Hematopoietic multipotent progenitor cell (in vitro differentiated cells): ENCODE results near the gene KRT20. TPM values are rescaled to one million over a fixed set of nuclear protein-coding genes. Genes with fewer than 3 reads are reported as not detected.
A peak's percentile ranks its signal among the peaks of the same experiment; 100 is the strongest.

Experiments used
- DNase-seq, 3 donors: peaks; one replicate each; pipeline ENCODE4 v3.0.0-alpha.2; 2011 to 2015; ENCODE audit warnings: low read depth in 2 of 3, low spot score in 2 of 3
- total RNA-seq: library from RNA; depleted of rRNA; stranded (reverse); fragments of >200 nt; gene quantifications from one replicate; pipeline ENCODE4 v1.2.3, GENCODE V29; 2012

KRT20 gene
- total RNA-seq, 1 donor, result not detected

DNA sequence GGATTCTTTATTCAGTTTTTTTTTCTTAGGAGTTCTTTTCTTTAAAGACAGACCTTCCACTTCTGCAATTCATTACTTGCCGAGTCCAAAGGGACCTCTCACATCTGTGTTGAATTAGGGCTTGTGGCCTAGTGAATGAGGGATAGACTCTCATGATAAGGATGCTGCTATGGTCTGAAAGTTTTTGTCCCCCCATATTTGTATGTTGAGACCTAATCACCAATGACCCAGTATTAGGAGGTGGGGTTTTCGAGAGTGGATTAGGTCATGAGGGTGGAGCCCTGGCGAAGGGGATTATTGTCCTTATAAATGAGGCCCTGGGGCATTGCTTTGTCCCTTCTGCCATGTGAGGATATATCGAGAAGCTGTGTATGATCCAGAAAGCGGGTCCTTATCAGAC is 27.5 kb downstream of the KRT20 start:
- no peak for DNase-seq

DNA sequence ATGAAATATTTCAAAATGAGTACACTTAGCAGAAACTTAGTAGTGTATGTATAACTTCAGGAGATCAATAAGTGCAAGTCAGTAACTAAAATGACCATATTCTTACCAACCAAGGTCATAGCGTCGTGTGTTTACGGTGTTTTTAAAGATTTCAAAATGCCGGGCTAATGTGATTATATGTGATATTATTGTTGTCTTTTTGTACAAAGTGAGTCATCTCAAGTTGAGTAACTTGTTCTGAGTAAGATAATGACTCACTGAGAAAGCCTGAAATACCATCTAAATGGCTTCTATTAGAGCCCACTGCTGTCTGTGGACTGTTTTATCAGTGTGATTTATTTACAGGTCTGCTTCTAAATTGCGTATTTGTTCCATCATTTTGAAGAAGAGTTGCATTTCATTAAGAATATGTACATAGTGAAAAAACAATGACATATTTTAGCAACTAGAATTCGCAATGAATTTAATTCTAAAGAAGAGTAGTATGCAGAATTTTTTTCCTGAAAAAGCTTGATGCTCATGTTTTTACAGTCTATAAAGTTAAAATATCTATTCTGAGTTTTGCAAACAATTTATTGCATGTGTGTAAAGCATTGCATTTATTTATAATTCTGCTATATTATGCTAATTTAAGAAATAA is 30.7 kb downstream of the KRT20 start:
- DNase-seq, result no peak

- DNase-seq, result no peak
Measured at GRCh38 chr17:40852364-40852763, 32.7 kb downstream of the KRT20 start.

GRCh38 chr17:40850293-40850972 is 34.6 kb downstream of the KRT20 start:
- DNase-seq, result no peak

GRCh38 chr17:40849723-40850122 is 35.3 kb downstream of the KRT20 start:
- DNase-seq, result no peak

GRCh38 chr17:40848583-40849235 is 36.3 kb downstream of the KRT20 start:
- DNase-seq, result no peak

DNA sequence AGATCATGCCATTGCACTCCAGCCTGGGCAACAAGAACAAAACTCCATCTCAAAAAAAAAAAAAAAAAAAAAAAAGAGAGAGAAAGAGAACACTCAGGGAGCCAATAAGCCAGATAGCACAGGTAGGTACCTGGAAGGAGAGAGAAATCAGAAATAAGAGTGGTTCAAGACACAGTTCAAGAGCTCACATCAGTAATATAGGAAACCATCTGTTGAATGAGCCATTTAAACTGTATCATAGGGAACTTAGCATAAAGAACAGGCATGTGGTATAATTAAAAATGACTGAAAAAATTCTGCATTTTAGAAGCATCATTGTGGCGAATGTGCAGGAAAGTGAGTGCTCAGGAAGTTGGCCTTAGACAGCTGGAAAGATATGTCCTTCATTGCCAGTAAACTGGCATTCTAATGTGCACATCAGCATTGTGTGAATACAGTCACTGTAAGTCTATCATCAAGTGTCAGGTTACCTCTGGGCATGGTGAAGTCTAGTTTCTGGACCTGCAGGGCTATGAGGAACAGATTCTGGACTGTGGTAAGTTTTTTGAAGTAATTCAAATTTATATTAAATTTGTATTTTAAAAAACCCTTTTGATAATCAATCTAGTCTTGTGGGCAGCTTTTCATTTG is 38.4 kb downstream of the KRT20 start:
- no peak for DNase-seq

GRCh38 chr17:40844671-40845107 is 40.4 kb downstream of the KRT20 start:
- no peak for DNase-seq

DNA sequence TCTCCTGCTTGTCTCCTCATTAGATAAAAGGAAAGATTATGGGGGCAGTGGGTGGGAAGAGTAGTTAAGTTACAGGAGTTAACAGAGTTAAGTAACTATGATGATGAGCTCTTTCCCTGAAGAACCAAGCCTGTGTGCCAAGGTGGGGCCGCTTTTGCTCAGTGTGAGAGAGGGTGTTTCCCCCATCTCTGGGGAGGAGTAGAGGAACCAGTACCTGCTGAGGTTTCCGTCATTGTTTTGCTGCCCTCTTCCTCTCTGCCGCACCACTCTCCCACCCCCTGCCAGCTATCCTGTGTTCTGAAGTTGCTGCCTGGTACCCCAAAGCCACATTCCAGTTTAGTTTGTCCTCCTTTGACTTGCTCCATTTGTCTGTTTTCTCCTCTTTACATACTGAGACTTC is 41.8 kb downstream of the KRT20 start:
- DNase-seq, result no peak

- no peak for DNase-seq
Measured at GRCh38 chr17:40841246-40841645, 43.8 kb downstream of the KRT20 start.

GRCh38 chr17:40839194-40839593 is 45.8 kb downstream of the KRT20 start:
- no peak for DNase-seq

DNA sequence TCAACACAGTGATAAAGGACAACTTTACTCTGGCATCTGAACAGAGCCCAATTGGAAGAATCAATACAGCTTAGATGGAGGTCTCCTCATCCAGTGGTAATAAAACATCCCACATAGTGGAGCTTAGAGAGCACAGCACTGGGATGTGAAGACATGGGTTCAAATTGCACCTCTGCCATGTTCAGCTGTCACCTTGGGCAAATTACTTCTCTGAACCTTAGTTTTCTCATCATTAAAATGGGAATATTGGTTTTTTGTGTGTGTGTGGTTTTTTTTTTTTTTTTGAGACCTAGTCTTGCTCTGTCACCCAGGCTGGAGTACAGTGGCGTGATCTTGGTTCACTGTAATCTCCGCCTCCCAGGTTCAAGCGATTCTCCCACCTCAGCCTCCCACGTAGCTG is 49.0 kb downstream of the KRT20 start:
- no peak for DNase-seq

DNA sequence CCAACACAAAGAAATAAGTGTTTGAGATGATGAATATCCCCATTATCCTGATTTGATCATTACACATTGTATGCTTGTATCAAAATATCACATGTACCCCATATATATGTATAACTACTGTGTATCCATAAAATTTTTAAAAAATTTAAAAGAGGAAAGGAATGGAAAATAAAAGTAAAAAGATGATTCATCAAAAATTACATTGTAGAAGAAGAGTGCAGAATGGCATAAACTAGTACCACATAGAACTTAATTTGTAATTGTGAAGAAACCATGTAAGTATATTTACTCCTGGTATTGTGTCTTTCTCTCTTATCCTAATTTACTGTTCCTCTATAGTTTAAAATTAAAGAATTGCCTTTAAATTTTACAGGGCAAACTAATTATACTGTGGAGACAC is 51.2 kb downstream of the KRT20 start:
- no peak for DNase-seq

- DNase-seq, result no peak
Measured at GRCh38 chr17:40832840-40833239, 52.2 kb downstream of the KRT20 start.

GRCh38 chr17:40830085-40830776 is 54.8 kb downstream of the KRT20 start:
- no peak for DNase-seq

- DNase-seq, result no peak
Measured at GRCh38 chr17:40828454-40829044, 56.5 kb downstream of the KRT20 start.

DNA sequence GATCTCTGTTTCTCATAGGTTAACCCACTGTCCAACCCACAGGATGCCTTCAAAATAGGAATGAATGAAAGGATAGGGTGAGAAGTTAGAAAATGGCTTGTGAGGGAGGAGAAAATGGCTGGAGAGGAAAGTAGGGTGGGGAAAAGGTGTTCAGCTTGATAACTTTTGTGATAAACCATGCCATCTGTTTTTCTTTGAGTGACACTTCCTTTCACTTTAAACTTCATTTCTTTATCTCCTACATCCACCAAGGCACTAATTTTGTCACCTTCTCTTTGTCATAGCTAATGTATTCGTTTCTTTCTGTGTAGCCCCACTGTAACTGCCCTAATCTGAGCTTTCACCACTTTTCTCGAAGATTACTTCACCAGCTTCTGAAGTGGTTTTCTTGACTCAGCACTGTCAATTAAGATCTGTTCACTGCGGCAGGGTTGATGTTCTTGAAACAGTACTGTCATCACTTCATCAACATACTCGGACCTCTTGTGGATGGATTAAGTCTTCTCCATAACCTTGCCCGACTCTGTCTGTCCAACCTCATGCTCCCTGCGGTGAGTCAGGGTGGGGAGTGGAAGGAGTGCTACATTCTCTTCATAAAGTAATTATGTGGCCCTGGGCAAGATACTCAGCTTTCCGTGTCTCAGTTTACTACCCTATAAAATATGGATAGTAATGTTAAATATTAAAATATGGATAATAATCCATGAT is 57.1 kb downstream of the KRT20 start:
- DNase-seq, result peak in 1 of 3 donors; percentile 3
